ENCODE results near the gene IFRD2.
A peak's percentile ranks its signal among the peaks of the same experiment; 100 is the strongest.
"Not testable (repeated sequence)": the region's sequence is repeated elsewhere in the genome, so short reads cannot be mapped to it uniquely, and the experiment has no call there.

The IFRD2 gene

GRCh38 chr3:50265571-50265970 lies 26.7 kb downstream of the IFRD2 start:
- H3K36me3 ChIP-seq (ENCODE audit: insufficient read depth, low read length): no peaks in the 10 kb centered on the region
- H3K9me3 ChIP-seq (ENCODE audit: control insufficient read depth, insufficient read depth, low read length): no peaks in the 10 kb centered on the region
- H3K4me1 ChIP-seq (ENCODE audit: insufficient read depth, low read length): peaks cover 65% of the 10 kb centered on the region
- H3K9ac ChIP-seq (ENCODE audit: low read depth, low read length): no peak overlapping the region

DNA sequence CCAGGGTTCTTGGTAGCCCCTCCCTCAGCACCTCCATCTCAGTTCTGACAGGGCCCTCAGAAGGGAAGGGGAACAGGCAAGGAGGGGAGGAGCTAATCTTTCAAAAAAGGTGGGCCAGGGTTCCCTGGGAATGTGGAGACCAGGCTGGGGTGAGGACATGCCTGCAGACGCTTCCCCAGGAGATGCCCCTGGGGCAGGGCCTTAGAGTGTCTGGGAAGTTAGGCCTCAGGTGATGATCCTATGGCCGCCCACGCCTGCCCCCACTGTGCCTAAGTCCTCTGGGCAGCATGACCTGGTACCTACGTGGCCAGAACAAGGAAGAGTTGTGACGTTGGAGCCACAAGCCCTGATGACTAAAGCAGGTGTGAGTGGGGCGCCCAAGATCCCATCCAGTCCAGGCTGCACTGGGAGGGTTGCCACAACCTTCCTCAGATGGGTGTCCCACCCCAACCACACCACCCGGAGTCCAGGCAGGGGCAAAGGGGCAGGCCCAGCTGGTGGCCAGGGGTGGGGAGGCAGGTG lies 27.2 kb downstream of the IFRD2 start:
- Histone ChIP-seq H3K4me1 (ENCODE audit: insufficient read depth, low read length) (peaks cover 66% of the 10 kb centered on the region), H3K9ac (ENCODE audit: low read depth, low read length) (no peak overlapping the region)

DNA sequence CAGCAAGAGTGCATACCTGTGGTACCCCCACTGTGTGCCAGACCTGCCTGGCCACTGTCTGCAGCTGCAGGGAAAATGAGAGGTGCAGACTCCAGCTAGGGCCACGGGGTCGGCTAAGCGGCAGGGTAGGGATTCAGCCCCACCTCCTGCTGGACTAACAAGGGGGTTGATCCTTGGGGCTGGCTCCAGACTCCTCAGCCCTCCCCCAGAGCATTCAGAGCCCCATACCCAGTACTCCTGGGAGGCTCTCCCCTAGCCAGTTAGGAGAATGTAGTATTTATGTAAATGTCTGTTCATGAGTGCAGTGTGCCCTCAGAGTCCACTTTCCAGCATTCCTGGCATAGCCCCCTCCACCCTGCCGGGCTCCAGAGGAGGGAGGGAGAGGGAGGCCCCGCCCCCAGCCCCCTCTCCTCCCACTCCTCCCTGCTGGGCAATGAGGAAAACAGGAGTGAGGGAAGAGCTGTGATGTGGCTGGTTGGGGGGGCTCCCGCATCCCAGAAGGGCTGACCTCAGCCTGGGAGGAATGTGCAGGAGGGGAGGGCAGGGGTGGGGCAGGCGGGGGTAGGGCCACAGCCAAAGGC lies 27.8 kb downstream of the IFRD2 start:
- Histone ChIP-seq H3K9me3 (ENCODE audit: control insufficient read depth, insufficient read depth, low read length) (no peaks in the 10 kb centered on the region), H3K9ac (ENCODE audit: low read depth, low read length) (peak overlapping the region; percentile 1; the same call in 1 of the 2 replicates), H3K4me1 (ENCODE audit: insufficient read depth, low read length) (peaks cover 63% of the 10 kb centered on the region), H3K36me3 (ENCODE audit: insufficient read depth, low read length) (no peaks in the 10 kb centered on the region)

More for the DNA sequence above, 27.2 kb downstream of the IFRD2 start:
- Histone ChIP-seq H3K9me3 (ENCODE audit: control insufficient read depth, insufficient read depth, low read length) (no peaks in the 10 kb centered on the region), H3K36me3 (ENCODE audit: insufficient read depth, low read length) (no peaks in the 10 kb centered on the region)

DNA sequence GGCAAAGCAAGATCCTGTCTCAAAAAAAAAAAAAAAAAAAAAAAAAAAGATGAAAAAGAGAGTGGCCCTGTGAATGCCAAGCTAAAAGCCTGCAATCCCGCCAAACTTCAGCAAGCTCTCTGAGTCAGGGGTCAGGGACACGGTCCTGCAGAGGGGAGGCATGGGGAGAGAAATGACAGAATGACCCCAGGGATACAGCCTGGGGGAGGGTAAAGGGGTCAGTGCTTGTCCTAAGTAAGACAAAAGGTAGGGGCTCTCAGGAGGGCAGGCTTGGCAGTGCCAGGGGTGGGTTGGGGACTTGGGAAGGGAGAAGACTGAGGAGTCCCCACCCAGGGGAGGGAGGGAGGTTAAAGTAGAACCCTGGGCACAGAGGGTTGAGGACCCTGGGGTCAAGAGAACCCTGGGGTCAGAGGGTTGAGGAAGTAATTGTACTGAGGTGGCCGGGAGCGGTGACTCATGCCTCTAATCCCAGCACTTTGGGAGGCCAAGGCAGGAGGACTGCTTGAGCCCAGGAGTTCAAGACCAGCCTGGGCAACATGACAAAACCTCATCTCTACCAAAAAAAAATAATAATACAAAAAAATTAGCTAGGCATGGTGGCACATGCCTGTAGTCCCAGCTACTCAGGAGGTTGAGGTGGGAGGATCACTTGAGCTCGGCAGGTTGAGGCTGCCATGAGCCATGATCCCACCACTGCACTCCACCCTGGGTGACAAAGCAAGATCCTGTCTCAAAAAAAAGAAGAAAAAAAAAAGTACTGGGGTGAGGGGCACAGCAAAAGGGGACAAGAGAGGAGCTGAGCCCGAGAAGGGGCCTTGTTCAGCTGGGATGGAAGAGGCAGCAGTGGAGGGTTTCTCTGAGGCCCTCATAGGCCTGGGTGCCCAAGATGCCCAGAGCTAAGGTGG lies 28.5 kb downstream of the IFRD2 start:
- Histone ChIP-seq H3K9ac (ENCODE audit: low read depth, low read length) (no peak overlapping the region), H3K4me1 (ENCODE audit: insufficient read depth, low read length) (peaks cover 57% of the 10 kb centered on the region)

GRCh38 chr3:50262778-50263177 lies 29.5 kb downstream of the IFRD2 start:
- Histone ChIP-seq H3K9me3 (ENCODE audit: control insufficient read depth, insufficient read depth, low read length) (no peaks in the 10 kb centered on the region), H3K36me3 (ENCODE audit: insufficient read depth, low read length) (no peaks in the 10 kb centered on the region), H3K4me1 (ENCODE audit: insufficient read depth, low read length) (peaks cover 47% of the 10 kb centered on the region), H3K9ac (ENCODE audit: low read depth, low read length) (no peak overlapping the region)

More for the DNA sequence above, 28.5 kb downstream of the IFRD2 start:
- Histone ChIP-seq H3K36me3 (ENCODE audit: insufficient read depth, low read length) (no peaks in the 10 kb centered on the region), H3K9me3 (ENCODE audit: control insufficient read depth, insufficient read depth, low read length) (no peaks in the 10 kb centered on the region)

- H3K9me3 ChIP-seq (ENCODE audit: control insufficient read depth, insufficient read depth, low read length); H3K9ac ChIP-seq (ENCODE audit: low read depth, low read length); H3K36me3 ChIP-seq (ENCODE audit: insufficient read depth, low read length): not testable (repeated sequence)
- H3K4me1 ChIP-seq (ENCODE audit: insufficient read depth, low read length): peaks cover 41% of the 10 kb centered on the region
Measured at GRCh38 chr3:50262200-50262599, 30.0 kb downstream of the IFRD2 start.

DNA sequence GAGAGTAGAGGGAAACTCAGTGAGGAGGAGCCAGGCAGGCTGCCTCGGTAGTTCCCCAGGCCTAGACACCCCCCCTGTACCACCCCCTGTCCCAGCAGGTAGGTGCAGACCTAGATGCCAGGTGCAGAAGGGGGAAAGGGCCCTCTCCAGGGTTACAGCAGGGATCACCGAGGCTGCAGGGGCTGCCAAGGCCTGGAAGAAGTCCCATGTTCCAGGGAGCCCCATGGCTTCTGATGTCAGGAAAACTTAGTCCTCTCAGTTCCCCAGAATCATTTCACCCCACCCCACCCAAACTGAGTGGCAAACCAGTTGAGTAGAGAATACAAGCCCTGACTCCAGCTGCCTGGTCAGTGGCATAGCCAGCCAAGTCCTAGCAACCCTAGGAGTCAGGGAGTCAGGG lies 30.7 kb downstream of the IFRD2 start:
- H3K36me3 ChIP-seq (ENCODE audit: insufficient read depth, low read length): peaks cover 3% of the 10 kb centered on the region
- H3K4me1 ChIP-seq (ENCODE audit: insufficient read depth, low read length): peaks cover 34% of the 10 kb centered on the region
- H3K9ac ChIP-seq (ENCODE audit: low read depth, low read length): no peak overlapping the region
- H3K9me3 ChIP-seq (ENCODE audit: control insufficient read depth, insufficient read depth, low read length): no peaks in the 10 kb centered on the region

DNA sequence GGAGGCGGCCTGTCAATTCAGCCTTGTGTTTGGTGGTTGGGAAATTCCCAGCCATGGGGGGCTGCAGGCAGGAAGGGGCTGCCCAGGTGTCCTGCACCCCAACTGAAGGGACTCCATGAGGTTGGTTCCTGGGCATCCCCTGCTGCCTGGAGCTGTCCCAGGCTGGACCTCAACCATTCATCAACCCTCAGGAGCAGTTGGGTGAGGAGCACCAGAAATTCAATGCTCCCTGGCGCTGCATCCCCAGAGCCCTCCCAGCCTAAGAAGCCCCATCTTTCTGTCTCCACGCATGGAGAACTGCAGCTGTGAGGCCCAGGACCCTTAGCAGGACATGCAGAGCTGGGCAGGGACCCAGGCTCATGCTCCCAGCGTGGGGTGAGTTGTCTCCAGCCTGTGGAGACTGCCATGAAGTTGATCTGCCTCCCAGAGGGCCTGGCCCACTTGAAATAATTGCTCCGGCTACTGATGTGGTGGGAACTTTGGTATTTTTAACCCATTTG lies 31.2 kb downstream of the IFRD2 start:
- Histone ChIP-seq H3K9ac (ENCODE audit: low read depth, low read length) (0 out of 2 replicates have a peak overlapping the region, but pooled peaks have one; percentile 56), H3K4me1 (ENCODE audit: insufficient read depth, low read length) (peaks cover 29% of the 10 kb centered on the region), H3K36me3 (ENCODE audit: insufficient read depth, low read length) (peaks cover 3% of the 10 kb centered on the region), H3K9me3 (ENCODE audit: control insufficient read depth, insufficient read depth, low read length) (no peaks in the 10 kb centered on the region)

DNA sequence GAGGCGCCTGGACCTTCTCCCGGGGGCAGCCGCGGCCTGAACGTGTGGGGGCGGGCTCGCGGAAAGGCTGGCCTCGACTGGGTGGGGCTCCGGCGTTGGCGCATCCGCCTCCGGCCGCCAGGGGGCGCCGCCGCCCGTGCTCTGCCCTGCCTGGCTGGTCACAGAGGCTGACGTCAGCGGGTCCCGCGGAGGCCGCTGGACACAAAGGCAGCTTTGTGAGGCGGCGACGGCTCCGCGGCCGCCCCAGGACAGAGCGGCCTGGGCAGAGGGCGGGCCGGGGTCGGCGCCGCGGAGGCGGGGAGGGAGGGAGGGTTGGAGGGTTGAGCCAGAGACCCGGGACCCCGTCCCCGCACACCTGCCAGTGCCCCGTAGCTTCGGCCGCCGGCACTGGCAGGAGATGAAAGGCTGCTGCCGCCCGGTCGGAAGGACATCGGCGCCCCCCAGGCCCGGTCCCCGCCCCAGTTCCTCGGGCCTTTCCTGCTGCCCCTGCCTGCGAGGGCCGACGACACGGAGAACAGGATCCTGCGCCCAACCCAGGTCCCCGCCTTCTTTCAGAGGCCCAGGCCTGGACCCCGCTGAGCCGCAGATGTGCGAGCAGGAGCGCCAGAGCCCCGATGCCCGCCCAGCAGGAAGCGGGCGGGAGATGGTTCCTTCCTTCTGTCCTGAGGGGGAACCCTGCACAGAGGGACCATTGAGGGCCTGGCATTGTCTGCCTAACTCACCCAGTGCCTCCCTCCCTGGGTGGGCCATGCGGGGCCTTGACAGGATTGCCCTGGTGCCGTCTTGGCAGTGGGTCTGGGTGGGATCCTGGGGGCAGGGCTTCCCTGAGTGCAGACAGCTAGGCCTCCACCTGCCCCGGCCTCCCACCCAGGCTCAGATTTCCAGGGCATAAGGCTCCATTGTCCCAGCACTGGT lies 31.9 kb downstream of the IFRD2 start:
- H3K36me3 ChIP-seq (ENCODE audit: insufficient read depth, low read length): peaks cover 3% of the 10 kb centered on the region
- no peaks in the 10 kb centered on the region for H3K9me3 ChIP-seq (ENCODE audit: control insufficient read depth, insufficient read depth, low read length)
- peaks cover 22% of the 10 kb centered on the region for H3K4me1 ChIP-seq (ENCODE audit: insufficient read depth, low read length)
- peak overlapping the region; percentile 56 for H3K9ac ChIP-seq (ENCODE audit: low read depth, low read length)

- no peak overlapping the region for H3K9ac ChIP-seq (ENCODE audit: low read depth, low read length)
- peaks cover 3% of the 10 kb centered on the region for H3K36me3 ChIP-seq (ENCODE audit: insufficient read depth, low read length)
- H3K4me1 ChIP-seq (ENCODE audit: insufficient read depth, low read length): peaks cover 21% of the 10 kb centered on the region; the same call in 1 of the 2 replicates
- no peaks in the 10 kb centered on the region for H3K9me3 ChIP-seq (ENCODE audit: control insufficient read depth, insufficient read depth, low read length)
Measured at GRCh38 chr3:50259432-50260026, 32.7 kb downstream of the IFRD2 start.

DNA sequence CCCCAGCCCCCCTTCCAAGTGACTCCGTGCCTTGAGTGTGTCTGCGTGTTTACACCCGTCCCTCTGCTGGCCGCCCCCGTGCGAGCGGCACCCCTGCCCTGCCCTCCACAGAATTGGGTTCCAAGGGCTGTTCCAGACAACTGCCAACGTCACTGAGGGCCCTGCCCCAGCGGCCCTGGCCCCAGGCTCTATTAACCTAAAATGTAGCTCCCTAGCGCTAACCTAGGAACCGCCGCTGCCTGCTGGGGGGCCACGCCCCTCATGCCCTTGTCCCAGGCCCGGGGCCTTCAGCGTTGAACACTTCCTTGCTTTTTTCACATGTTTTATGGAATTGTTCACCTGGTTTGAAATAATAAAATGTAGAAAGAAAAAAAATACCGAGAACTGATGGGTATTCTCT lies 33.2 kb downstream of the IFRD2 start:
- Histone ChIP-seq H3K36me3 (ENCODE audit: insufficient read depth, low read length) (peaks cover 3% of the 10 kb centered on the region), H3K9me3 (ENCODE audit: control insufficient read depth, insufficient read depth, low read length) (no peaks in the 10 kb centered on the region), H3K9ac (ENCODE audit: low read depth, low read length) (no peak overlapping the region), H3K4me1 (ENCODE audit: insufficient read depth, low read length) (peaks cover 20% of the 10 kb centered on the region; the same call in 1 of the 2 replicates)

DNA sequence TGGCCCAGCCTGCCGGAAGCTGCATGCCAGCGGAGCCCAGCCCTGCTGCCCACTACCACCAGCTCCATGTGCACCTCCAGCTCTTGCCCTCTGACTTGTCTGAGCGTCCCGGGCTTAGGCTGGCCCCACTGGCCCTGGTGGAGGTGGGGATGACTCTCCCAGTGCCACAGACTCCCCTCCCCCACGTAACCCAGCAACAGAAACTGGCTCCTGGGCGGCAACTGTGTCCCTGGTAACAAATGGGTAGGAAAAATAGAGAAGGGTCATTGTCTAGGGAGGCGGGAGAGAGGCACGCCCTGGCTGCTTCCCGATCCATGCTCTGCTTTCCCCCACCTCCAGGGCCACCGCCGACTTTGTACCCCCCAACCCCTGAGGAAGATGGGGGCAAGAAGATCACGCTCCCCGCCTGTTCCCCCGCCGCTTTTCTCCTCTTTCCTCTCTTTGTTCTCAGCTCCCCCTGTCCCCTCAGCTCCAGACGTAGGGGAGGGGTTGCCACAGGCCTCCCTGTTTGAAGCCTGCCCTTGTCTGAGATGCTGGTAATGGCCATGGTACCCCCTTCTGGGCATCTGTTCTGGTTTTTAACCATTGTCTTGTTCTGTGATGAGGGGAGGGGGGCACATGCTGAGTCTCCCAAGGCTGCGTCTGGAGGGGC lies 34.1 kb downstream of the IFRD2 start:
- Histone ChIP-seq H3K9ac (ENCODE audit: low read depth, low read length) (no peak overlapping the region), H3K9me3 (ENCODE audit: control insufficient read depth, insufficient read depth, low read length) (no peaks in the 10 kb centered on the region), H3K36me3 (ENCODE audit: insufficient read depth, low read length) (peaks cover 3% of the 10 kb centered on the region), H3K4me1 (ENCODE audit: insufficient read depth, low read length) (peaks cover 13% of the 10 kb centered on the region; the same call in 1 of the 2 replicates)

Measured in ES-I3 (cell line).